Measurements from ENCODE around the gene MPO. TPM values are rescaled to one million over a fixed set of nuclear protein-coding genes. Genes with fewer than 3 reads are reported as not detected.

The MPO gene
- total and polyA plus RNA-seq, 2 of the 8 experiments (the other 6 are each of a cell fraction or from before 2014, with no cell fraction given), result 0.06 to 0.74 TPM

DNA sequence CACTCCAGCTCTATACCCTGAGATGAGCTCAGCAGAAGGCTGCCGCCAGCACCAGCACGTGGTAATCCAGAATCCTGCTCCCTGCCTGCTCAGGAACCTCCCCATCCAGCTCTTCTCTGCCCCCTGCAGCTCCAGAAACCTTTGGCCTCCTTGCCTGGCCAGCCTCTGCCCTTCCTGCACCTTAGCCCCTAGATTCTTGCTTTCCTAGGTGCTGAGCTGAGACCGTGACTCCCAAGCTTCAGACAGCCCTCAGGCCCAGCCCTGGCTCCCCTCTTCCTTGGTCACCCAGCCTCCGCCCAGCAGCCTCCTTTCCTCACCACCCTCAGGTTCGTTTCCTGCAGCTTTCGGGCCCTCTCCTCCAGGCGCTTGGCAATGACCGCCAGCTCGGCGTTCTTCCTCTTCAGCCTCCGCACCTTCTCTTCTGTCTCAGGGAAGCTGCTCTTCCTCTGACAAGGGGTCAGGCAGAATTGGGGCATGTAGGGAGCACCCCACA, 45.3 kb upstream of the MPO start:
- Histone ChIP-seq H3K4me1 (replicated peaks in 1 of 4; ENCODE audit: control insufficient read depth in 3 of 4, insufficient read depth in 4 of 4, low read length in 3 of 4) (peaks cover 0 to 33% (median 23%) of the 10 kb centered on the region in 4 experiments; a peak in 6 of 7 replicates), H3K18ac (ENCODE audit: extremely low read depth, low read length) (no peak overlapping the region), H3K79me2 (ENCODE audit: control insufficient read depth in 1 of 2, insufficient read depth in 2 of 2, low read length in 2 of 2) (no peaks in the 10 kb centered on the region), H3K14ac (ENCODE audit: insufficient read length) (no peak overlapping the region), H2BK120ac (replicated peaks; ENCODE audit: low read depth, low read length) (no peak overlapping the region), H3K4ac (replicated peaks; ENCODE audit: insufficient read length, low read depth, low read length) (no peak overlapping the region), H3K23me2 (ENCODE audit: low read depth, low read length) (peaks cover 12% of the 10 kb centered on the region), H2BK5ac (ENCODE audit: low read depth, low read length) (no peak overlapping the region), H3K9me3 (ENCODE audit: insufficient read depth in 2 of 2, low read depth in 1 of 2, low read length in 1 of 2) (no peaks in the 10 kb centered on the region), H2AK5ac (ENCODE audit: low read depth, low read length) (no peak overlapping the region; the same call in 1 of the 2 replicates), H3K4me2 (ENCODE audit: insufficient read depth in 1 of 2, low read depth in 2 of 2, low read length in 2 of 2) (no peak overlapping the region; a peak in 1 of 4 replicates), H3K9ac (replicated peaks in 1 of 4; ENCODE audit: extremely low read depth in 1 of 4, low read depth in 3 of 4, low read length in 3 of 4) (no peak overlapping the region; a peak in 1 of 7 replicates), H3K79me1 (ENCODE audit: low read depth, low read length) (no peaks in the 10 kb centered on the region), H4K91ac (replicated peaks; ENCODE audit: insufficient read length, low read length) (no peak overlapping the region), H3K27me3 (replicated peaks in 1 of 4; ENCODE audit: control insufficient read depth in 3 of 4, extremely low read depth in 1 of 4, insufficient read depth in 3 of 4, low read length in 3 of 4) (peaks cover 0 to 20% (median 12%) of the 10 kb centered on the region in 4 experiments; a peak in 5 of 7 replicates), H2BK12ac (ENCODE audit: low read depth, low read length) (0 out of 2 replicates have a peak overlapping the region, but pooled peaks have one; percentile 27), H3K23ac (ENCODE audit: insufficient read length) (no peak overlapping the region), H3K56ac (replicated peaks; ENCODE audit: insufficient read length, low read depth, low read length) (no peak overlapping the region), H2BK20ac (ENCODE audit: low read length) (peak overlapping the region; percentile 28; the same call in 1 of the 2 replicates), H2AFZ (ENCODE audit: low read length) (no peak overlapping the region), H3K4me3 (ENCODE audit: extremely low read depth in 1 of 4, insufficient read depth in 2 of 4, low read depth in 3 of 4, low read length in 4 of 4) (no peak overlapping the region), H4K8ac (ENCODE audit: extremely low read depth, insufficient read depth, low read length) (no peak overlapping the region), H2BK15ac (ENCODE audit: low read length) (0 out of 2 replicates have a peak overlapping the region, but pooled peaks have one; percentile 29), H4K20me1 (replicated peaks in 1 of 2; ENCODE audit: control insufficient read depth in 1 of 2, insufficient read depth in 2 of 2, low read length in 2 of 2) (peaks cover 0 to 2% of the 10 kb centered on the region in 2 experiments), H3K36me3 (ENCODE audit: control insufficient read depth in 2 of 4, insufficient read depth in 4 of 4, low read length in 3 of 4) (no peaks in the 10 kb centered on the region), H3K27ac (ENCODE audit: low read depth, low read length) (no peak overlapping the region), H4K5ac (ENCODE audit: insufficient read length, low read depth, low read length) (no peak overlapping the region)
- ChIA-PET POLR2A (ENCODE audit: partially characterized antibody) (interaction anchor here (0.9 to 7.9 kb wide), 10 partner anchors 10 to 189 kb away, joined by 3 to 66 read pairs (median 6); partner anchors contain the start of gene SUPT4H1), CTCF (ENCODE audit: partially characterized antibody) (interaction anchor here (0.7 to 21.9 kb wide), 13 partner anchors 10 to 121 kb away, joined by 3 to 384 read pairs (median 3); partner anchors contain the start of gene RNF43)
- no peak for FAIRE-seq
- TF ChIP-seq POLR2AphosphoS5 (IDR thresholded peaks at IDR 0.05; ENCODE audit: low read depth, low read length), result no peak
- no peak for TF ChIP-seq SAP30 (IDR thresholded peaks at IDR 0.05; ENCODE audit: insufficient read depth, insufficient replicate concordance, low read length)
- TF ChIP-seq, protein P1, sequence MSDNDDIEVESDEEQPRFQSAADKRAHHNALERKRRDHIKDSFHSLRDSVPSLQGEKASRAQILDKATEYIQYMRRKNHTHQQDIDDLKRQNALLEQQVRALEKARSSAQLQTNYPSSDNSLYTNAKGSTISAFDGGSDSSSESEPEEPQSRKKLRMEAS (IDR thresholded peaks at IDR 0.05), result 0 out of 2 replicates have a peak, but pooled peaks have one; percentile 17
- TF ChIP-seq TAF7 (optimal IDR thresholded peaks at IDR 0.05; ENCODE audit: borderline replicate concordance, low read depth, low read length), result no peak
- 81% methylated on average over 11 of the region's 11 CpGs; no CpG with 5 or more reads in 1 of the 2 experiments for WGBS, 2 experiments (ENCODE audit: extremely low coverage in 1 of 2, insufficient coverage in 1 of 2, insufficient read length in 1 of 2, insufficient replicate concordance in 2 of 2, low coverage in 1 of 2, low lambda C conversion rate in 2 of 2, missing lambda C conversion rate in 1 of 2)
- DNase-seq (ENCODE audit: low read depth in 1 of 2, low spot score in 2 of 2), result no peak
